ENCODE measurements around the gene DPYSL4. TPM values are rescaled to one million over a fixed set of nuclear protein-coding genes. Genes with fewer than 3 reads are reported as not detected.

Gene DPYSL4
- total and polyA plus RNA-seq, 2 of the 13 experiments (the other 11 are each of a cell fraction or from before 2014, with no cell fraction given): 0.84 to 1.2 TPM

DNA sequence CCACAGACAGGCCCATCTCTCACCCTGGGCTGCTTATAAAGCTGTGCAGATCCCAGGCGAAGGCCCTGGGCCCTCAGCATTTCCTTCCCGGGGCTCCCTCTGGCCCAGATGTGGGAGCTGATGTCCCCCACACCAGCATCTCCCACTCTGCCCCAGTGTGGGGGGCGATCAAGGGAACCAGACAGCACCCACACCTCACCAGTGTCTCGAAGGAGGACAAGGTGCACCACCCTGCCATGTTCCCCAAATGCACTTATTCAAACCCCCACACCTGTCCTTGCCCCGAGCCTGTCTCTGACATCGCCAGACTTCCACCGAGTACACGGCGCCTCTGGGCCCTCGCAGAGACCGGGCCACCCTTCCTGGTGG, 19.6 kb downstream of the DPYSL4 start (continued):
- TF ChIP-seq, protein P1, sequence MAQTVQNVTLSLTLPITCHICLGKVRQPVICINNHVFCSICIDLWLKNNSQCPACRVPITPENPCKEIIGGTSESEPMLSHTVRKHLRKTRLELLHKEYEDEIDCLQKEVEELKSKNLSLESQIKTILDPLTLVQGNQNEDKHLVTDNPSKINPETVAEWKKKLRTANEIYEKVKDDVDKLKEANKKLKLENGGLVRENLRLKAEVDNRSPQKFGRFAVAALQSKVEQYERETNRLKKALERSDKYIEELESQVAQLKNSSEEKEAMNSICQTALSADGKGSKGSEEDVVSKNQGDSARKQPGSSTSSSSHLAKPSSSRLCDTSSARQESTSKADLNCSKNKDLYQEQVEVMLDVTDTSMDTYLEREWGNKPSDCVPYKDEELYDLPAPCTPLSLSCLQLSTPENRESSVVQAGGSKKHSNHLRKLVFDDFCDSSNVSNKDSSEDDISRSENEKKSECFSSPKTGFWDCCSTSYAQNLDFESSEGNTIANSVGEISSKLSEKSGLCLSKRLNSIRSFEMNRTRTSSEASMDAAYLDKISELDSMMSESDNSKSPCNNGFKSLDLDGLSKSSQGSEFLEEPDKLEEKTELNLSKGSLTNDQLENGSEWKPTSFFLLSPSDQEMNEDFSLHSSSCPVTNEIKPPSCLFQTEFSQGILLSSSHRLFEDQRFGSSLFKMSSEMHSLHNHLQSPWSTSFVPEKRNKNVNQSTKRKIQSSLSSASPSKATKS (CRISPR knock-in tag; IDR thresholded peaks at IDR 0.05): no peak

DNA sequence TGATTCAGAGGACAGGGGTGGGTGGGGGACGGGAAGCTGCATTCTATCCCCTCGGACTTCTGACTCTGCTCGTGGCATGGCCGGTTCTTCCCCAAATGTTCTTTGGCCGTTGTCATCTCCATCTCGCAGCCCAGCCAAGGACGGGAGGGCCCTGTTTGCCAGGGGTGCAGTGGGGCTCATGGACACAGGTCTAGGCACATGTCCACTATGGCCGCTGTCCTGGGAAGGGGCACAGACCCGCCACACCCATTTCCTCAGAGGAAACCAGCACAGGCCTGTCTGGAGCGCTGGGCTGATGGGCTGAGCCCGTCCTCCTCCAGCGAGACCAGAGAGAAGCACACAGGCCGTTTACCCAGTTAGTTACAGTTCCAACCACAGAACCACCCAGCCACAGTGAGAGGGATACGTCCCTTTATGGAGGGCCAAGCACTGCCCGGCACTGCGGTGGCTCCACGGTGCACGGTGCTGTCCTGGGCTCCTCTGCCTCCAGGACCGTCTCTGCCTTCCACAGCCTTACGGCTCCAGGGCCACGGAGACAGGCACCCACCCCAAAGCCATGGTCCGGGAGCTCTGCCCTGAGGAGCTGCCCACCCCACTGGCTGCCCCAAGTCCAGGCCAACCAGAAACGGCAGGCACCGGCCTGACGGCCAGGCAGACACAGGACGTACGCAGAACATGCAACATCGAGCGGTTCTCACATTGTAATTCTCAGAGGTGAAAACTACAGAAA, 20.2 kb downstream of the DPYSL4 start:
- TF ChIP-seq AGO1 (IDR thresholded peaks at IDR 0.05; ENCODE audit: low read depth, low read length, poor library complexity, severe bottlenecking) (no peak), SMAD9 (CRISPR knock-in tag; IDR thresholded peaks at IDR 0.05) (no peak)
- no TSS peak for BruUV-seq (replicated peaks)
- Histone ChIP-seq H3K79me2 (ENCODE audit: insufficient read depth, low read length) (no peaks in the 10 kb centered on the region), H3K4me2 (ENCODE audit: low read depth, low read length) (no peak overlapping the region), H3K27ac (ENCODE audit: extremely low read length, insufficient read depth, low read length) (no peak overlapping the region), H4K20me1 (ENCODE audit: insufficient read depth, low read length) (no peaks in the 10 kb centered on the region), H3K4me1 (ENCODE audit: insufficient read depth, low read length) (peaks cover 10% of the 10 kb centered on the region), H2AFZ (ENCODE audit: low read length) (no peak overlapping the region), H3K9ac (ENCODE audit: insufficient read depth, low read depth, low read length) (no peak overlapping the region), H3K4me3 (replicated peaks in 1 of 3; ENCODE audit: insufficient read depth in 1 of 3, low read depth in 2 of 3, low read length in 3 of 3) (no peak overlapping the region), H3K27me3 (ENCODE audit: control insufficient read depth in 1 of 2, insufficient read depth in 2 of 2, low read length in 2 of 2) (peaks cover 0 to 4% of the 10 kb centered on the region in 2 experiments; a peak in 1 of 5 replicates), H3K36me3 (replicated peaks in 1 of 2; ENCODE audit: control insufficient read depth in 1 of 2, insufficient read depth in 2 of 2, low read length in 2 of 2) (no peaks in the 10 kb centered on the region; a peak in 1 of 5 replicates), H3K9me3 (ENCODE audit: low read length) (no peaks in the 10 kb centered on the region)
- ATAC-seq: no peak
- in situ Hi-C loops (cut with HindIII; ENCODE audit: extremely low pct_ligation_motif_present, low pct_unique_long_range_greater_than_20kb): no loop called here
- 92% methylated on average over 21 of the region's 29 CpGs for WGBS (ENCODE audit: low lambda C conversion rate)
- FAIRE-seq: no peak
- DNase-seq (ENCODE audit: low spot score): no peak
- intact Hi-C loops (cut with micrococcal nuclease; ENCODE audit: unreplicated experiment): no loop called here
- ChIA-PET CTCF (ENCODE audit: low intra/inter-chr PET ratio, low total read pairs) (no interaction called here), POLR2A (no interaction called here)
